Superior temporal gyrus (tissue), 1 donor: ENCODE data around the gene TRPM5.

Experiments used
- DNase-seq: peaks from one replicate; pipeline ENCODE4 v3.0.0-alpha.2; 2016; ENCODE audit errors: extremely low spot score

The TRPM5 gene

GRCh38 chr11:2437516-2437915 lies 6.8 kb downstream of the TRPM5 start:
- no peak for DNase-seq

GRCh38 chr11:2436521-2437031 lies 7.7 kb downstream of the TRPM5 start:
- DNase-seq = no peak

- DNase-seq = no peak
Measured at GRCh38 chr11:2436013-2436520, 8.2 kb downstream of the TRPM5 start.

GRCh38 chr11:2435288-2436012 lies 8.9 kb downstream of the TRPM5 start:
- DNase-seq = no peak

- no peak for DNase-seq
Measured at GRCh38 chr11:2434506-2435255, 9.6 kb downstream of the TRPM5 start.

GRCh38 chr11:2434008-2434407 lies 10.3 kb downstream of the TRPM5 start:
- DNase-seq = no peak

GRCh38 chr11:2433106-2433925 lies 11.0 kb downstream of the TRPM5 start:
- no peak for DNase-seq

GRCh38 chr11:2432628-2433071 lies 11.7 kb downstream of the TRPM5 start:
- no peak for DNase-seq

- no peak for DNase-seq
Measured at GRCh38 chr11:2432171-2432621, 12.1 kb downstream of the TRPM5 start.

- DNase-seq = no peak
Measured at GRCh38 chr11:2431395-2431794, 12.9 kb downstream of the TRPM5 start.

GRCh38 chr11:2428322-2428795 lies 16.0 kb downstream of the TRPM5 start:
- DNase-seq = peak; percentile 61

GRCh38 chr11:2427721-2428321 lies 16.5 kb downstream of the TRPM5 start:
- DNase-seq = no peak

GRCh38 chr11:2426826-2427521 lies 17.3 kb downstream of the TRPM5 start:
- no peak for DNase-seq

- no peak for DNase-seq
Measured at GRCh38 chr11:2426221-2426620, 18.1 kb downstream of the TRPM5 start.

- DNase-seq = no peak
Measured at GRCh38 chr11:2425506-2425905, 18.8 kb downstream of the TRPM5 start.

GRCh38 chr11:2424811-2425495 lies 19.4 kb downstream of the TRPM5 start:
- no peak for DNase-seq

GRCh38 chr11:2423157-2424025 lies 20.9 kb downstream of the TRPM5 start:
- no peak for DNase-seq

GRCh38 chr11:2422461-2423156 lies 21.7 kb downstream of the TRPM5 start:
- no peak for DNase-seq
